HEK293 (cell line): ENCODE results near the gene IMPDH1.

Source experiments
- CTCF ChIA-PET: fragments of 350-600 bp; formaldehyde crosslinking; extraction: SDS; loops from one replicate; lab custom pipeline; 2021; ENCODE audit warnings: antibody characterized with exemption; lab: Yijun Ruan, JAX
- POLR2A ChIA-PET: fragments of 300-600 bp; formaldehyde crosslinking; extraction: SDS; loops from one replicate; lab custom pipeline; 2020; ENCODE audit warnings: antibody characterized with exemption, inconsistent platforms; lab: Yijun Ruan, JAX
- H3K27ac ChIP-seq: fragments of 200-500 bp; sonication (Bioruptor generic); 2 replicates; pipeline ENCODE4 v1.5.1; 2014; ENCODE audit warnings: low read depth, low read length, control low read depth, inconsistent platforms; ENCODE audit errors: extremely low read depth
- H3K36me3 ChIP-seq, 2 experiments: fragments of 200-500 bp in 1 of 2; sonication (Bioruptor generic) in 1 of 2; 1 replicate in 1 of 2; 2 replicates in 1 of 2; pipeline ENCODE4 v1.5.1; 2014 to 2017; ENCODE audit warnings: inconsistent platforms in 2 of 2, low read length in 2 of 2; ENCODE audit not compliant: control insufficient read depth in 2 of 2, insufficient read depth in 1 of 2
- H3K4me1 ChIP-seq: fragments of 200-500 bp; sonication (Bioruptor generic); 2 replicates; pipeline ENCODE4 v1.5.1; 2014; ENCODE audit warnings: mild to moderate bottlenecking, low read length, inconsistent platforms; ENCODE audit not compliant: control insufficient read depth, insufficient read depth
- H3K4me3 ChIP-seq: 2 replicates; pipeline ENCODE4 v1.5.1; 2011; ENCODE audit warnings: low read depth, mild to moderate bottlenecking, control low read depth, low read length, moderate library complexity
- H3K9me3 ChIP-seq: fragments of 200-500 bp; sonication (Bioruptor generic); 2 replicates; pipeline ENCODE4 v1.5.1; 2014; ENCODE audit warnings: low read depth, low read length, inconsistent platforms; ENCODE audit not compliant: control insufficient read depth, insufficient read depth
- BCL11B ChIP-seq: fragments of 450-650 bp; formaldehyde crosslinking; IDR thresholded peaks from 2 replicates; pipeline ENCODE4 v1.5.1; 2016; ENCODE audit warnings: low read depth, missing biosample characterization, missing genetic modification characterization
- GLIS2 ChIP-seq: fragments of 450-650 bp; formaldehyde crosslinking; IDR thresholded peaks from 2 replicates; pipeline ENCODE4 v1.5.1; 2016; ENCODE audit warnings: missing biosample characterization, missing genetic modification characterization
- KLF10 ChIP-seq: fragments of 450-650 bp; IDR thresholded peaks from 2 replicates; pipeline ENCODE4 v1.5.1; 2018; ENCODE audit warnings: missing biosample characterization, mild to moderate bottlenecking, missing genetic modification characterization
- REST ChIP-seq: fragments of 450-650 bp; formaldehyde crosslinking; IDR thresholded peaks from 2 replicates; pipeline ENCODE4 v1.5.1; 2016; ENCODE audit warnings: missing biosample characterization, missing genetic modification characterization
- ZNF10 ChIP-seq: fragments of 450-650 bp; formaldehyde crosslinking; IDR thresholded peaks from 2 replicates; pipeline ENCODE4 v1.5.1; 2017; ENCODE audit warnings: missing biosample characterization, missing genetic modification characterization
- ZNF146 ChIP-seq: fragments of 450-650 bp; formaldehyde crosslinking; IDR thresholded peaks from 2 replicates; pipeline ENCODE4 v1.5.1; 2016; ENCODE audit warnings: missing biosample characterization, missing genetic modification characterization
- ZNF175 ChIP-seq: fragments of 450-650 bp; formaldehyde crosslinking; IDR thresholded peaks from 2 replicates; pipeline ENCODE4 v1.5.1; 2016; ENCODE audit warnings: missing biosample characterization, missing genetic modification characterization
- ZNF223 ChIP-seq: fragments of 450-650 bp; formaldehyde crosslinking; IDR thresholded peaks from 2 replicates; pipeline ENCODE4 v1.5.1; 2016; ENCODE audit warnings: missing biosample characterization, missing genetic modification characterization
- ZNF302 ChIP-seq: fragments of 450-650 bp; formaldehyde crosslinking; IDR thresholded peaks from 2 replicates; pipeline ENCODE4 v1.5.1; 2016; ENCODE audit warnings: missing biosample characterization, missing genetic modification characterization, low read depth
- ZNF341 ChIP-seq: fragments of 450-650 bp; formaldehyde crosslinking; IDR thresholded peaks from 2 replicates; pipeline ENCODE4; 2016; ENCODE audit warnings: low read depth, missing biosample characterization, missing genetic modification characterization
- ZNF366 ChIP-seq: fragments of 450-650 bp; formaldehyde crosslinking; conservative IDR thresholded peaks from 2 replicates; pipeline ENCODE4 v1.5.1; 2016; ENCODE audit warnings: missing biosample characterization, missing genetic modification characterization
- ZNF416 ChIP-seq: fragments of 450-650 bp; formaldehyde crosslinking; IDR thresholded peaks from 2 replicates; pipeline ENCODE4 v1.5.1; 2016; ENCODE audit warnings: missing biosample characterization, missing genetic modification characterization
- ZNF426 ChIP-seq: fragments of 450-650 bp; formaldehyde crosslinking; IDR thresholded peaks from 2 replicates; pipeline ENCODE4 v1.5.1; 2017; ENCODE audit warnings: missing biosample characterization, missing genetic modification characterization, mild to moderate bottlenecking, inconsistent platforms, moderate library complexity
- ZNF488 ChIP-seq: fragments of 450-650 bp; formaldehyde crosslinking; IDR thresholded peaks from 2 replicates; pipeline ENCODE4 v1.5.1; 2016; ENCODE audit warnings: missing biosample characterization, missing genetic modification characterization
- ZNF558 ChIP-seq: fragments of 450-650 bp; formaldehyde crosslinking; IDR thresholded peaks from 2 replicates; pipeline ENCODE4 v1.5.1; 2016; ENCODE audit warnings: missing biosample characterization, missing genetic modification characterization
- ZNF571 ChIP-seq: fragments of 450-650 bp; formaldehyde crosslinking; IDR thresholded peaks from 2 replicates; pipeline ENCODE4 v1.5.0; 2017; ENCODE audit warnings: missing biosample characterization, missing genetic modification characterization
- ZNF621 ChIP-seq: fragments of 450-650 bp; formaldehyde crosslinking; IDR thresholded peaks from 2 replicates; pipeline ENCODE4 v1.5.1; 2017; ENCODE audit warnings: missing biosample characterization, missing genetic modification characterization
- ZNF768 ChIP-seq: fragments of 450-650 bp; formaldehyde crosslinking; IDR thresholded peaks from 2 replicates; pipeline ENCODE4 v1.5.1; 2018; ENCODE audit warnings: missing biosample characterization, mild to moderate bottlenecking, missing genetic modification characterization
- ZNF776 ChIP-seq: fragments of 450-650 bp; formaldehyde crosslinking; IDR thresholded peaks from 2 replicates; pipeline ENCODE4 v1.5.0; 2017; ENCODE audit warnings: missing biosample characterization, missing genetic modification characterization, borderline replicate concordance
- ZNF785 ChIP-seq: fragments of 450-650 bp; formaldehyde crosslinking; IDR thresholded peaks from 2 replicates; pipeline ENCODE4 v1.5.1; 2016; ENCODE audit warnings: missing biosample characterization, missing genetic modification characterization
- ZNF843 ChIP-seq: fragments of 450-650 bp; formaldehyde crosslinking; IDR thresholded peaks from 2 replicates; pipeline ENCODE4 v1.5.1; 2016; ENCODE audit warnings: missing biosample characterization, missing genetic modification characterization
- ZSCAN16 ChIP-seq: fragments of 450-650 bp; formaldehyde crosslinking; IDR thresholded peaks from 2 replicates; pipeline ENCODE4 v1.5.1; 2016; ENCODE audit warnings: missing biosample characterization, missing genetic modification characterization
- TF ChIP-seq, protein P1 (sequence below): fragments of 450-650 bp; formaldehyde crosslinking; IDR thresholded peaks from 2 replicates; pipeline ENCODE4 v1.5.1; 2016; ENCODE audit warnings: missing biosample characterization, missing genetic modification characterization
- TF ChIP-seq, protein P2 (sequence below): fragments of 450-650 bp; formaldehyde crosslinking; IDR thresholded peaks from 2 replicates; pipeline ENCODE4 v1.5.1; 2016; ENCODE audit warnings: missing biosample characterization, missing genetic modification characterization
- TF ChIP-seq, protein P3 (sequence below): sonication (generic); formaldehyde crosslinking; IDR thresholded peaks from 2 replicates; pipeline ENCODE4 v1.8.1; 2022; ENCODE audit warnings: mild to moderate bottlenecking, moderate library complexity, missing genetic modification reagents

Gene IMPDH1

DNA sequence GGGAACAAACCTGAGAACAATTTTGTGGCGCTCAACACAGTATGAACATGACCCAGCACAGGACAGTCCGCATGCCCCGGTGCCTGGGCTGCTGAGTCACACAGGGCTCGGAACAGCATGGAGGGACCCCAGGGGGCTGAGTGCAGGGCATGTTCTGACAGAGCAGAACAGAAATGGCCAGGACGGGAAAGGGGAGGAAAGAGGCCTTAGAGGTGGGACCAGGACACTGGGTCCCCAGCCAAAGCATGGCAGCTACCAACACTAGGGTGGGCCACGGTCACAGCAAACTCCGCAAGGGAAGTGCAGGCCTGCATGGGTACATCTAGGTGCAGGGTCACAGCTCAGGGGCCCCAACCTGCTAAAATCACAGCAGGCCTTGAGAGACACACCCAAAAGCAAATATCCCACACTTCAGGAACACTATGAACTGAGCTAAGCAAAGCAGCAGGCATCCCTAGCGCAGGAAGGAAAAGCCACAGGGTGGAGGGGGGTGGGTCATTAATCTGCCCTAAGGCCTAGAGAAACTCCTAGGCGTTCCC lies 5.6 kb downstream of the IMPDH1 start (continued):
- peak; percentile 62 for TF ChIP-seq GLIS2 (tag by site-specific recombination)
- TF ChIP-seq, protein P1, sequence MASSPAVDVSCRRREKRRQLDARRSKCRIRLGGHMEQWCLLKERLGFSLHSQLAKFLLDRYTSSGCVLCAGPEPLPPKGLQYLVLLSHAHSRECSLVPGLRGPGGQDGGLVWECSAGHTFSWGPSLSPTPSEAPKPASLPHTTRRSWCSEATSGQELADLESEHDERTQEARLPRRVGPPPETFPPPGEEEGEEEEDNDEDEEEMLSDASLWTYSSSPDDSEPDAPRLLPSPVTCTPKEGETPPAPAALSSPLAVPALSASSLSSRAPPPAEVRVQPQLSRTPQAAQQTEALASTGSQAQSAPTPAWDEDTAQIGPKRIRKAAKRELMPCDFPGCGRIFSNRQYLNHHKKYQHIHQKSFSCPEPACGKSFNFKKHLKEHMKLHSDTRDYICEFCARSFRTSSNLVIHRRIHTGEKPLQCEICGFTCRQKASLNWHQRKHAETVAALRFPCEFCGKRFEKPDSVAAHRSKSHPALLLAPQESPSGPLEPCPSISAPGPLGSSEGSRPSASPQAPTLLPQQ (tag by site-specific recombination) = 0 out of 2 replicates have a peak, but pooled peaks have one; percentile 39

DNA sequence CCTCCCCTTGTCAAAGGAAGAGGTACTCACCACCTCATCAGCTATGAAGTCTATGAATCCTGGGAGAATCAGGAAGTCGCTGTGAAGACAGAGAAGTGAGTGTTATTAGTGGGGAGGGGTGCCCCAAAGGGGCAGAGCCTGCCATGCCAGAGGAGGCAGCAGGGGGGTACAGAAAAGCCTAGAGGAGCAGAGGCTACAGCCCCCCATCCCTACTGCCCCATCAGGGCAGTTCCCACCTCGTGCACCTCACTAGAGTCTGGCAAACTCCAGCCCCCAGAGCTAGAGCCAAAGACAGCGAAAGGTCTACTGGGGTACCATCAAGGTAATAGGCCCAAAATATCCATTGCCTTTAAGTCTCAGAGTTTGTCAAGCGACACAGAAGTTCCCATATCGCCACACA lies 6.1 kb downstream of the IMPDH1 start:
- H3K36me3 ChIP-seq = peaks cover 4 to 40% of the 10 kb centered on the region in 2 experiments; a peak in 2 of 3 replicates
- no peaks in the 10 kb centered on the region; the same call in 1 of the 2 replicates for H3K4me1 ChIP-seq
- H3K4me3 ChIP-seq = no peak overlapping the region
- H3K9me3 ChIP-seq = no peaks in the 10 kb centered on the region
- no peak for TF ChIP-seq ZNF416 (tag by site-specific recombination)
- TF ChIP-seq ZNF366 = no peak
- TF ChIP-seq ZNF341 (tag by site-specific recombination) = peak; percentile 48; the same call in 1 of the 2 replicates
- TF ChIP-seq ZNF175 (tag by site-specific recombination) = no peak
- TF ChIP-seq ZNF558 (tag by site-specific recombination) = no peak
- TF ChIP-seq ZNF768 = no peak
- TF ChIP-seq, protein P2, sequence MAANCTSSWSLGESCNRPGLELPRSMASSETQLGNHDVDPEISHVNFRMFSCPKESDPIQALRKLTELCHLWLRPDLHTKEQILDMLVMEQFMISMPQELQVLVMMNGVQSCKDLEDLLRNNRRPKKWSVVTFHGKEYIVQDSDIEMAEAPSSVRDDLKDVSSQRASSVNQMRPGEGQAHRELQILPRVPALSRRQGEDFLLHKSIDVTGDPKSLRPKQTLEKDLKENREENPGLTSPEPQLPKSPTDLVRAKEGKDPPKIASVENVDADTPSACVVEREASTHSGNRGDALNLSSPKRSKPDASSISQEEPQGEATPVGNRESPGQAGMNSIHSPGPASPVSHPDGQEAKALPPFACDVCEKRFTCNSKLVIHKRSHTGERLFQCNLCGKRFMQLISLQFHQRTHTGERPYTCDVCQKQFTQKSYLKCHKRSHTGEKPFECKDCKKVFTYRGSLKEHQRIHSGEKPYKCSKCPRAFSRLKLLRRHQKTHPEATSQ (tag by site-specific recombination) = no peak
- TF ChIP-seq, protein P3, sequence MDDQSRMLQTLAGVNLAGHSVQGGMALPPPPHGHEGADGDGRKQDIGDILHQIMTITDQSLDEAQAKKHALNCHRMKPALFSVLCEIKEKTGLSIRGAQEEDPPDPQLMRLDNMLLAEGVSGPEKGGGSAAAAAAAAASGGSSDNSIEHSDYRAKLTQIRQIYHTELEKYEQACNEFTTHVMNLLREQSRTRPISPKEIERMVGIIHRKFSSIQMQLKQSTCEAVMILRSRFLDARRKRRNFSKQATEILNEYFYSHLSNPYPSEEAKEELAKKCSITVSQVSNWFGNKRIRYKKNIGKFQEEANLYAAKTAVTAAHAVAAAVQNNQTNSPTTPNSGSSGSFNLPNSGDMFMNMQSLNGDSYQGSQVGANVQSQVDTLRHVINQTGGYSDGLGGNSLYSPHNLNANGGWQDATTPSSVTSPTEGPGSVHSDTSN (CRISPR knock-in tag) = no peak
- TF ChIP-seq, all 188 proteins: peak for 1
- ChIA-PET CTCF (interaction anchor here (0.5 to 7.3 kb wide), 5 partner anchors 22 to 735 kb away, joined by 3 to 160 read pairs (median 10); no protein-coding TSS in a partner anchor), POLR2A (no interaction called here)
- no peak overlapping the region for H3K27ac ChIP-seq

DNA sequence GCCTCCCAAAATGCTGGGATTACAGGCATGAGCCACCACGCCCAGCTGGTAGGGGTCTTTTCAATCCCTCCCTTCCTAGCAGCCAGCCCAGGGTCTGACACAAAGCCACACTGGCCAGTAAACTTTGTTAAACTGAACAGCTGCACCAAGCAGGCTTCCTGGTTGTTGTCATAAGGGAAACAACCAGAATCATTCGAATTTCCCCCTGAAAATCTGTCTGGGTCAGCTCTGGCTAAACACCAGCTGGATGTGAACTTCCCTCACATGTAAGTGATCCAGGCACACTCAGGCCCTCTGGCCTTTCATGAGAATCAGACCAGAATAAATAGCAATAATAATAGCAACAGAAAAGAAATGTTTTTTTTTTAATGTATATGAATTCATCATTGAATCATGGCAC lies 7.4 kb downstream of the IMPDH1 start:
- CTCF ChIA-PET = interaction anchor here (4.2 to 7.3 kb wide), 2 partner anchors 24 to 55 kb away, joined by 10 to 160 read pairs; no protein-coding TSS in a partner anchor

More for the DNA sequence above, 7.4 kb downstream of the IMPDH1 start:
- Histone ChIP-seq H3K4me3 (no peak overlapping the region), H3K27ac (no peak overlapping the region), H3K9me3 (no peaks in the 10 kb centered on the region), H3K36me3 (peaks cover 8 to 54% of the 10 kb centered on the region in 2 experiments; a peak in 2 of 3 replicates), H3K4me1 (no peaks in the 10 kb centered on the region)
- POLR2A ChIA-PET = no interaction called here
- TF ChIP-seq ZNF621 (tag by site-specific recombination) (no peak), ZNF146 (tag by site-specific recombination) (no peak), ZNF785 (no peak), ZNF175 (tag by site-specific recombination) (no peak), ZNF10 (tag by site-specific recombination) (no peak), ZNF488 (tag by site-specific recombination) (no peak), ZNF426 (tag by site-specific recombination) (no peak), ZNF223 (tag by site-specific recombination) (no peak), BCL11B (tag by site-specific recombination) (no peak), ZNF366 (no peak), ZSCAN16 (no peak), ZNF843 (tag by site-specific recombination) (no peak), REST (tag by site-specific recombination) (no peak), ZNF302 (tag by site-specific recombination) (no peak), ZNF776 (tag by site-specific recombination) (no peak), ZNF571 (tag by site-specific recombination) (no peak), KLF10 (tag by site-specific recombination) (no peak)
